ENCODE data around the gene DPF3.

DPF3 gene

DNA sequence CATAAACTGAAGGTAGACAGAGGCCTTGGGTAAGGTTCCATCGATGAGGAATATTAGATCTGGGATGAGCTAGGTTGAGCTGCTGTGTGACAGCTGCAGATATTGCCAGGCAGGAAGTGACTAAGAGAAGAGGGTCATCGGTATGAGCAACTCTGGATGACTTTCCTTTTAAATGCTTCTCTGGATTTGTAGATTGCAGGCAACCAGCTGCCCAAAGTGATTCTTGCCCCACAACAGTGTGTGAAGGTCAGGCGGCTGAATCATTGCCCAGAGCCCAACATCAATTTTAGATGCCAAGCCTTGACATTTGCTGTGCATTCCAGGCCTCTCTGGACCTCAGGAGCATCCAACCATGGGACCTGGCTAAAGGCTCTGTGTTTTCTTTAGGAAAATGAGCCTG is 255.9 kb downstream of the DPF3 start:
- Histone ChIP-seq H3K9ac (ENCODE audit: low read length) (no peak overlapping the region), H3K4me3 (ENCODE audit: insufficient read depth, low read length, poor library complexity, severe bottlenecking) (no peak overlapping the region), H4K20me1 (ENCODE audit: low read depth, low read length) (no peaks in the 10 kb centered on the region), H3K4me2 (ENCODE audit: low read depth, low read length, poor library complexity, severe bottlenecking) (no peak overlapping the region), H3K79me2 (ENCODE audit: insufficient read depth, low read length) (no peaks in the 10 kb centered on the region), H3K36me3 (ENCODE audit: low read length) (no peaks in the 10 kb centered on the region), H3K27ac (ENCODE audit: low read depth, low read length) (no peak overlapping the region), H3K9me2 (replicated peaks; ENCODE audit: insufficient read depth, low read length) (no peaks in the 10 kb centered on the region), H3K9me3 (ENCODE audit: insufficient read depth, low read length) (peaks cover 4% of the 10 kb centered on the region; the same call in 1 of the 2 replicates), H2AFZ (ENCODE audit: low read depth, low read length, severe bottlenecking) (no peak overlapping the region), H3K27me3 (ENCODE audit: low read length) (no peaks in the 10 kb centered on the region), H3F3A (ENCODE audit: insufficient read depth) (no peaks in the 10 kb centered on the region)
- no peak for TF ChIP-seq EZH2phosphoT487 (conservative IDR thresholded peaks at IDR 0.05; ENCODE audit: low read length)
- no peak for TF ChIP-seq CTCF (IDR thresholded peaks at IDR 0.05; ENCODE audit: insufficient read depth, low read length, poor library complexity, severe bottlenecking)

DNA sequence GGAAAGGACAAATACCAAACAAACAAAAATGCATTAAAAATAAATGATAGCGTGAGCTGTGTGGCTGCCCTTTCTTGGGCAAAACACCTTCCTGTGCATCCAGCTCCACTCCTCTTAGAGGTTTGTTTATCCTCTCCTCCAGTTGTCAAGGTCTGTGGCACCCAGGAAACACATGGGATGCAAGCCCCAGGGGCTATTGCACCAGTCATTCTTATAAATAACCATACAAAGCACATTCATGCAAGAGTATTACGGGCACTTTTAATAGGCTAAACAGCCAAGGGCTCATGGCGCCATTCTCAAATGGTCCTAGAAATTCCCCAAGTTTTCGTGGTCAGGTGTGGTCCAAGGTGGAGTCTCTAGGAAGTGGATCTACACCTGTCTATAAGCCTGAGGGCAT is 257.0 kb downstream of the DPF3 start:
- no peak overlapping the region for H3K9ac ChIP-seq (ENCODE audit: low read length)
- H3K27me3 ChIP-seq (ENCODE audit: low read length): no peaks in the 10 kb centered on the region
- no peaks in the 10 kb centered on the region for H3K79me2 ChIP-seq (ENCODE audit: insufficient read depth, low read length)
- peaks cover 1% of the 10 kb centered on the region; the same call in 1 of the 2 replicates for H3K9me3 ChIP-seq (ENCODE audit: insufficient read depth, low read length)
- no peaks in the 10 kb centered on the region for H4K20me1 ChIP-seq (ENCODE audit: low read depth, low read length)
- no peak overlapping the region for H3K4me3 ChIP-seq (ENCODE audit: insufficient read depth, low read length, poor library complexity, severe bottlenecking)
- no peak overlapping the region for H3K27ac ChIP-seq (ENCODE audit: low read depth, low read length)
- H3K36me3 ChIP-seq (ENCODE audit: low read length): no peaks in the 10 kb centered on the region
- no peaks in the 10 kb centered on the region for H3K9me2 ChIP-seq (replicated peaks; ENCODE audit: insufficient read depth, low read length)
- TF ChIP-seq CTCF (IDR thresholded peaks at IDR 0.05; ENCODE audit: insufficient read depth, low read length, poor library complexity, severe bottlenecking) (no peak), EZH2phosphoT487 (conservative IDR thresholded peaks at IDR 0.05; ENCODE audit: low read length) (no peak)
- no peaks in the 10 kb centered on the region for H3F3A ChIP-seq (ENCODE audit: insufficient read depth)
- H2AFZ ChIP-seq (ENCODE audit: low read depth, low read length, severe bottlenecking): no peak overlapping the region
- no peak overlapping the region for H3K4me2 ChIP-seq (ENCODE audit: low read depth, low read length, poor library complexity, severe bottlenecking)

DNA sequence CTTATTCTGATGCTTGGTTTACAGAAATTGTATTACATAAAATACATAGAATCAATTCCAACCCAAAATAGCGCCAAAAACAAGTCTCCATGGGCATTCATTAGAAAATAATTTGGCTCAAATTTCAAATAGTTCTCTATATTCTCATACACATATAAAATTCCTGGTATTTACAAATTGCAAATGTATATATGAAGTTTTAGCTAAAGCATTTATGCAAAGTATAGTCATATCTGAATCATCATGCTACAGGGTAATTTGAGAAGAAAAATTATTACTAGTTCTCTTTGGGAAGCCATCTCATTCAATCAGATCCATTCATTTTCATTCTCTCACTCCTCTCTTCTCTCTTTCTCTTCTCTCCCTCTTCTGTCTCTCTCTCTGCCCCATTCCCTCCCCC is 257.8 kb downstream of the DPF3 start:
- no peak overlapping the region for H3K4me3 ChIP-seq (ENCODE audit: insufficient read depth, low read length, poor library complexity, severe bottlenecking)
- H3K27ac ChIP-seq (ENCODE audit: low read depth, low read length): no peak overlapping the region
- no peaks in the 10 kb centered on the region for H3F3A ChIP-seq (ENCODE audit: insufficient read depth)
- TF ChIP-seq EZH2phosphoT487 (conservative IDR thresholded peaks at IDR 0.05; ENCODE audit: low read length): no peak
- no peak for TF ChIP-seq CTCF (IDR thresholded peaks at IDR 0.05; ENCODE audit: insufficient read depth, low read length, poor library complexity, severe bottlenecking)
- no peak overlapping the region for H3K4me2 ChIP-seq (ENCODE audit: low read depth, low read length, poor library complexity, severe bottlenecking)
- H3K9me2 ChIP-seq (replicated peaks; ENCODE audit: insufficient read depth, low read length): no peaks in the 10 kb centered on the region
- no peaks in the 10 kb centered on the region for H3K9me3 ChIP-seq (ENCODE audit: insufficient read depth, low read length)
- no peaks in the 10 kb centered on the region for H3K36me3 ChIP-seq (ENCODE audit: low read length)
- H3K27me3 ChIP-seq (ENCODE audit: low read length): no peaks in the 10 kb centered on the region
- no peaks in the 10 kb centered on the region for H3K79me2 ChIP-seq (ENCODE audit: insufficient read depth, low read length)
- no peak overlapping the region for H2AFZ ChIP-seq (ENCODE audit: low read depth, low read length, severe bottlenecking)
- H3K9ac ChIP-seq (ENCODE audit: low read length): no peak overlapping the region
- no peaks in the 10 kb centered on the region for H4K20me1 ChIP-seq (ENCODE audit: low read depth, low read length)
